Effector memory CD8-positive, alpha-beta T cell (primary cell): ENCODE data around the gene PPP1R13B.
"Not testable (repeated sequence)": the region's sequence is repeated elsewhere in the genome, so short reads cannot be mapped to it uniquely, and the experiment has no call there.

ENCODE experiments used
- ATAC-seq: fragments of 150-1000 bp; cut with Tn5 transposase; replicated peaks from 2 replicates; pipeline ENCODE4 v1.10.0; 2021; ENCODE audit warnings: mild to moderate bottlenecking, moderate library complexity
- DNase-seq, 3 experiments: peaks; one replicate each; pipeline ENCODE4 v3.0.0; 2021
- H3K27ac Mint-ChIP-seq, 2 donors: one replicate each; pipeline ENCODE4 v1.8.0; 2022; ENCODE audit warnings: mild to moderate bottlenecking in 2 of 2, mixed read lengths in 2 of 2, moderate library complexity in 2 of 2
- H3K27me3 Mint-ChIP-seq, 2 donors: one replicate each; pipeline ENCODE4 v1.8.0; 2022; ENCODE audit warnings: mixed read lengths in 2 of 2
- H3K36me3 Mint-ChIP-seq: one replicate; pipeline ENCODE4 v1.8.0; 2022; ENCODE audit warnings: mild to moderate bottlenecking, moderate library complexity, mixed read lengths; ENCODE audit not compliant: insufficient read depth
- H3K4me1 Mint-ChIP-seq, 2 donors: one replicate each; pipeline ENCODE4 v1.8.0; 2022; ENCODE audit warnings: low read depth in 2 of 2, mixed read lengths in 2 of 2
- H3K4me3 Mint-ChIP-seq, 2 donors: one replicate each; pipeline ENCODE4 v1.8.0; 2022; ENCODE audit warnings: mild to moderate bottlenecking in 2 of 2, mixed read lengths in 2 of 2, moderate library complexity in 2 of 2
- H3K9me3 Mint-ChIP-seq, 2 donors: one replicate each; pipeline ENCODE4 v1.8.0; 2022; ENCODE audit warnings: mixed read lengths in 2 of 2
- total RNA-seq, 9 experiments: gene quantifications; one replicate each; lab custom pipeline; 2026; lab: John Stamatoyannopoulos, UW

Gene PPP1R13B
- 9.9 to 46.7 (median 23.5) reads per million in 9 experiments for total RNA-seq

- Mint-ChIP-seq H3K27me3 (no peaks in the 10 kb centered on the region), H3K9me3 (no peaks in the 10 kb centered on the region), H3K36me3 (peaks cover 7% of the 10 kb centered on the region), H3K27ac (peak within 1 kb of the TSS in 1 of 2 donors; percentile 71), H3K4me1 (peaks cover 3 to 16% of the 10 kb centered on the region in 2 donors), H3K4me3 (peak within 1 kb of the TSS; percentile 73 to 78)
- ATAC-seq (peak; percentile 89), DNase-seq (peak; percentile 88 to 91 (median 89))
Measured at GRCh38 chr14:103847451-103848174, at the start of gene PPP1R13B. Gene PPP1R13B, minus strand, starts transcription at chr14:103847575. Its CDS starts 268 bp downstream, at chr14:103847307.

GRCh38 chr14:103896578-103896977, 49.2 kb upstream of the PPP1R13B start:
- DNase-seq = no peak
- no peak overlapping the region for H3K27ac Mint-ChIP-seq
- peaks cover 0 to 8% of the 10 kb centered on the region in 2 donors for H3K27me3 Mint-ChIP-seq
- no peaks in the 10 kb centered on the region for H3K36me3 Mint-ChIP-seq
- no peaks in the 10 kb centered on the region for H3K9me3 Mint-ChIP-seq
- H3K4me3 Mint-ChIP-seq = no peak overlapping the region
- H3K4me1 Mint-ChIP-seq = peaks cover 0 to 4% of the 10 kb centered on the region in 2 donors
- ATAC-seq = no peak

- H3K27ac Mint-ChIP-seq = no peak overlapping the region
- no peaks in the 10 kb centered on the region for H3K9me3 Mint-ChIP-seq
- peaks cover 0 to 2% of the 10 kb centered on the region in 2 donors for H3K4me1 Mint-ChIP-seq
- no peak for DNase-seq
- no peaks in the 10 kb centered on the region for H3K36me3 Mint-ChIP-seq
- no peak overlapping the region for H3K4me3 Mint-ChIP-seq
- peaks cover 0 to 3% of the 10 kb centered on the region in 2 donors for H3K27me3 Mint-ChIP-seq
- no peak for ATAC-seq
Measured at GRCh38 chr14:103894723-103895059, 47.3 kb upstream of the PPP1R13B start.

GRCh38 chr14:103894034-103894722, 46.8 kb upstream of the PPP1R13B start:
- Mint-ChIP-seq H3K4me1 (peaks cover 0 to 2% of the 10 kb centered on the region in 2 donors), H3K4me3 (no peak overlapping the region)

GRCh38 chr14:103892247-103892646, 44.9 kb upstream of the PPP1R13B start:
- peaks cover 0 to 2% of the 10 kb centered on the region in 2 donors for H3K4me1 Mint-ChIP-seq
- no peak for ATAC-seq
- no peak overlapping the region for H3K27ac Mint-ChIP-seq
- no peaks in the 10 kb centered on the region for H3K9me3 Mint-ChIP-seq
- no peaks in the 10 kb centered on the region for H3K27me3 Mint-ChIP-seq
- no peak for DNase-seq
- H3K36me3 Mint-ChIP-seq = no peaks in the 10 kb centered on the region
- H3K4me3 Mint-ChIP-seq = no peak overlapping the region

More at GRCh38 chr14:103894034-103894722, 46.8 kb upstream of the PPP1R13B start:
- Mint-ChIP-seq H3K36me3 (no peaks in the 10 kb centered on the region), H3K27ac (no peak overlapping the region), H3K9me3 (no peaks in the 10 kb centered on the region), H3K27me3 (no peaks in the 10 kb centered on the region)
- DNase-seq (no peak), ATAC-seq (no peak)

- no peaks in the 10 kb centered on the region for H3K36me3 Mint-ChIP-seq
- peaks cover 0 to 2% of the 10 kb centered on the region in 2 donors for H3K4me1 Mint-ChIP-seq
- no peak for ATAC-seq
- no peak for DNase-seq
- no peaks in the 10 kb centered on the region for H3K9me3 Mint-ChIP-seq
- H3K4me3 Mint-ChIP-seq = no peak overlapping the region
- no peak overlapping the region for H3K27ac Mint-ChIP-seq
- no peaks in the 10 kb centered on the region for H3K27me3 Mint-ChIP-seq
Measured at GRCh38 chr14:103891667-103892215, 44.4 kb upstream of the PPP1R13B start.

GRCh38 chr14:103890821-103891666, 43.7 kb upstream of the PPP1R13B start:
- no peaks in the 10 kb centered on the region for H3K27me3 Mint-ChIP-seq
- no peak overlapping the region for H3K4me3 Mint-ChIP-seq
- H3K9me3 Mint-ChIP-seq = no peaks in the 10 kb centered on the region
- no peaks in the 10 kb centered on the region for H3K4me1 Mint-ChIP-seq
- H3K36me3 Mint-ChIP-seq = no peaks in the 10 kb centered on the region
- H3K27ac Mint-ChIP-seq = no peak overlapping the region
- ATAC-seq (no peak), DNase-seq (no peak)

GRCh38 chr14:103890052-103890371, 42.6 kb upstream of the PPP1R13B start:
- Mint-ChIP-seq H3K36me3 (no peaks in the 10 kb centered on the region), H3K27ac (no peak overlapping the region), H3K9me3 (no peaks in the 10 kb centered on the region), H3K27me3 (no peaks in the 10 kb centered on the region), H3K4me1 (no peaks in the 10 kb centered on the region), H3K4me3 (no peak overlapping the region)
- DNase-seq = no peak
- no peak for ATAC-seq

GRCh38 chr14:103889313-103890051, 42.1 kb upstream of the PPP1R13B start:
- Mint-ChIP-seq H3K9me3 (no peaks in the 10 kb centered on the region), H3K27me3 (no peaks in the 10 kb centered on the region), H3K27ac (no peak overlapping the region), H3K4me3 (no peak overlapping the region), H3K36me3 (no peaks in the 10 kb centered on the region), H3K4me1 (no peaks in the 10 kb centered on the region)
- no peak for DNase-seq
- no peak for ATAC-seq

- H3K27ac Mint-ChIP-seq, H3K9me3 Mint-ChIP-seq, ATAC-seq, H3K36me3 Mint-ChIP-seq, H3K4me1 Mint-ChIP-seq, H3K4me3 Mint-ChIP-seq, DNase-seq, H3K27me3 Mint-ChIP-seq: not testable (repeated sequence)
Measured at GRCh38 chr14:103889002-103889312, 41.6 kb upstream of the PPP1R13B start.

- no peak overlapping the region for H3K4me3 Mint-ChIP-seq
- no peaks in the 10 kb centered on the region for H3K9me3 Mint-ChIP-seq
- no peak for DNase-seq
- H3K27me3 Mint-ChIP-seq = no peaks in the 10 kb centered on the region
- ATAC-seq = no peak
- H3K36me3 Mint-ChIP-seq = no peaks in the 10 kb centered on the region
- H3K27ac Mint-ChIP-seq = no peak overlapping the region
- H3K4me1 Mint-ChIP-seq = peaks cover 0 to 2% of the 10 kb centered on the region in 2 donors
Measured at GRCh38 chr14:103887557-103888115, 40.3 kb upstream of the PPP1R13B start.

- ATAC-seq (no peak), DNase-seq (no peak)
- H3K27me3 Mint-ChIP-seq = no peaks in the 10 kb centered on the region
- H3K4me3 Mint-ChIP-seq = no peak overlapping the region
- H3K9me3 Mint-ChIP-seq = no peaks in the 10 kb centered on the region
- no peak overlapping the region for H3K27ac Mint-ChIP-seq
- peaks cover 0 to 2% of the 10 kb centered on the region in 2 donors for H3K4me1 Mint-ChIP-seq
- no peaks in the 10 kb centered on the region for H3K36me3 Mint-ChIP-seq
Measured at GRCh38 chr14:103887170-103887501, 39.8 kb upstream of the PPP1R13B start.
